Epithelial cell of esophagus (primary cell): ENCODE data around the gene SLC9B2.

ENCODE experiments used
- DNase-seq: peaks from one replicate; pipeline ENCODE4 v3.0.0; 2010; ENCODE audit warnings: low read depth
- H3K4me3 ChIP-seq: 2 replicates; pipeline ENCODE4 v1.5.1; 2011; ENCODE audit warnings: mild to moderate bottlenecking, low read length, control low read depth
- CTCF ChIP-seq: IDR thresholded peaks from 2 replicates; pipeline ENCODE4 v1.5.1; 2011; ENCODE audit warnings: low read depth, mild to moderate bottlenecking, low read length, control low read depth, inconsistent platforms; ENCODE audit not compliant: insufficient read depth; ENCODE audit errors: missing control alignments

The SLC9B2 gene

GRCh38 chr4:103044183-103044582, 32.4 kb downstream of the SLC9B2 start:
- DNase-seq: no peak
- no peak for TF ChIP-seq CTCF
- no peak overlapping the region for H3K4me3 ChIP-seq

- DNase-seq: no peak
- TF ChIP-seq CTCF: no peak
- no peak overlapping the region for H3K4me3 ChIP-seq
These were observed 40.4 kb downstream of the SLC9B2 start for GRCh38 chr4:103036169-103036568.

- no peak overlapping the region for H3K4me3 ChIP-seq
- peak; percentile 63 for DNase-seq
- peak; percentile 53 for TF ChIP-seq CTCF
These were observed 44.0 kb downstream of the SLC9B2 start for GRCh38 chr4:103032574-103032973.

GRCh38 chr4:103030791-103031190, 45.8 kb downstream of the SLC9B2 start:
- DNase-seq: no peak
- no peak for TF ChIP-seq CTCF
- H3K4me3 ChIP-seq: no peak overlapping the region

- TF ChIP-seq CTCF: no peak
- H3K4me3 ChIP-seq: no peak overlapping the region
- DNase-seq: peak; percentile 20
These were observed 47.3 kb downstream of the SLC9B2 start for GRCh38 chr4:103029300-103029699.

GRCh38 chr4:103026868-103027267, 49.7 kb downstream of the SLC9B2 start:
- TF ChIP-seq CTCF: no peak
- DNase-seq: peak; percentile 50
- no peak overlapping the region for H3K4me3 ChIP-seq

- no peak overlapping the region for H3K4me3 ChIP-seq
- no peak for TF ChIP-seq CTCF
- DNase-seq: no peak
These were observed 51.6 kb downstream of the SLC9B2 start for GRCh38 chr4:103024996-103025395.
